ENCODE data around the gene RPL39L. TPM values are rescaled to one million over a fixed set of nuclear protein-coding genes. Genes with fewer than 3 reads are reported as not detected.
"Not testable (repeated sequence)": the region's sequence is repeated elsewhere in the genome, so short reads cannot be mapped to it uniquely, and the experiment has no call there.

RPL39L gene
- total RNA-seq (2014; rRNA removed; shearing (Covaris generic)) = 62.9 and 64.2 TPM in 2 replicates

GRCh38 chr3:187139126-187139894 lies at the start of gene RPL39L:
RPL39L (minus strand) TSS chr3:187139496; CDS start chr3:187121300, 18,196 bp downstream.
- peaks cover 6% of the 10 kb centered on the region; the same call in 1 of the 2 replicates for H3K36me3 ChIP-seq (replicated peaks; ENCODE audit: control insufficient read depth, insufficient read depth, low read length)
- DNase-seq = peak; percentile 95
- peak within 1 kb of the TSS; percentile 63 for H3K4me3 ChIP-seq (ENCODE audit: insufficient read depth, low read depth, low read length)
- no peaks in the 10 kb centered on the region for H3K27me3 ChIP-seq (ENCODE audit: control insufficient read depth, insufficient read depth, low read length)

- Histone ChIP-seq H3K4me3 (ENCODE audit: insufficient read depth, low read depth, low read length) (no peak overlapping the region), H3K36me3 (replicated peaks; ENCODE audit: control insufficient read depth, insufficient read depth, low read length) (no peaks in the 10 kb centered on the region), H3K27me3 (ENCODE audit: control insufficient read depth, insufficient read depth, low read length) (no peaks in the 10 kb centered on the region)
- no peak for DNase-seq
These were observed 49.6 kb upstream of the RPL39L start for GRCh38 chr3:187188931-187189330.

GRCh38 chr3:187186801-187187421 lies 47.6 kb upstream of the RPL39L start:
- Histone ChIP-seq H3K4me3 (ENCODE audit: insufficient read depth, low read depth, low read length) (no peak overlapping the region), H3K27me3 (ENCODE audit: control insufficient read depth, insufficient read depth, low read length) (no peaks in the 10 kb centered on the region), H3K36me3 (replicated peaks; ENCODE audit: control insufficient read depth, insufficient read depth, low read length) (no peaks in the 10 kb centered on the region)
- no peak for DNase-seq

- no peak overlapping the region for H3K4me3 ChIP-seq (ENCODE audit: insufficient read depth, low read depth, low read length)
- H3K36me3 ChIP-seq (replicated peaks; ENCODE audit: control insufficient read depth, insufficient read depth, low read length) = no peaks in the 10 kb centered on the region
- no peak for DNase-seq
- H3K27me3 ChIP-seq (ENCODE audit: control insufficient read depth, insufficient read depth, low read length) = no peaks in the 10 kb centered on the region
These were observed 47.1 kb upstream of the RPL39L start for GRCh38 chr3:187186375-187186774.

GRCh38 chr3:187185759-187186158 lies 46.5 kb upstream of the RPL39L start:
- Histone ChIP-seq H3K27me3 (ENCODE audit: control insufficient read depth, insufficient read depth, low read length) (no peaks in the 10 kb centered on the region), H3K36me3 (replicated peaks; ENCODE audit: control insufficient read depth, insufficient read depth, low read length) (no peaks in the 10 kb centered on the region), H3K4me3 (ENCODE audit: insufficient read depth, low read depth, low read length) (no peak overlapping the region)
- DNase-seq = peak; percentile 75

GRCh38 chr3:187183903-187184302 lies 44.6 kb upstream of the RPL39L start:
- no peak for DNase-seq
- no peak overlapping the region for H3K4me3 ChIP-seq (ENCODE audit: insufficient read depth, low read depth, low read length)
- H3K36me3 ChIP-seq (replicated peaks; ENCODE audit: control insufficient read depth, insufficient read depth, low read length) = no peaks in the 10 kb centered on the region
- H3K27me3 ChIP-seq (ENCODE audit: control insufficient read depth, insufficient read depth, low read length) = no peaks in the 10 kb centered on the region

- Histone ChIP-seq H3K27me3 (ENCODE audit: control insufficient read depth, insufficient read depth, low read length) (no peaks in the 10 kb centered on the region), H3K36me3 (replicated peaks; ENCODE audit: control insufficient read depth, insufficient read depth, low read length) (no peaks in the 10 kb centered on the region), H3K4me3 (ENCODE audit: insufficient read depth, low read depth, low read length) (no peak overlapping the region)
- DNase-seq = no peak
These were observed 44.0 kb upstream of the RPL39L start for GRCh38 chr3:187183210-187183862.

- Histone ChIP-seq H3K4me3 (ENCODE audit: insufficient read depth, low read depth, low read length) (no peak overlapping the region), H3K36me3 (replicated peaks; ENCODE audit: control insufficient read depth, insufficient read depth, low read length) (no peaks in the 10 kb centered on the region)
- no peak for DNase-seq
These were observed 42.3 kb upstream of the RPL39L start for GRCh38 chr3:187181454-187182170.

GRCh38 chr3:187172929-187173328 lies 33.6 kb upstream of the RPL39L start:
- no peak for DNase-seq
- H3K27me3 ChIP-seq (ENCODE audit: control insufficient read depth, insufficient read depth, low read length) = no peaks in the 10 kb centered on the region
- no peak overlapping the region for H3K4me3 ChIP-seq (ENCODE audit: insufficient read depth, low read depth, low read length)

More at GRCh38 chr3:187181454-187182170, 42.3 kb upstream of the RPL39L start:
- no peaks in the 10 kb centered on the region for H3K27me3 ChIP-seq (ENCODE audit: control insufficient read depth, insufficient read depth, low read length)

GRCh38 chr3:187170911-187171310 lies 31.6 kb upstream of the RPL39L start:
- H3K27me3 ChIP-seq (ENCODE audit: control insufficient read depth, insufficient read depth, low read length); DNase-seq; H3K4me3 ChIP-seq (ENCODE audit: insufficient read depth, low read depth, low read length): not testable (repeated sequence)
- peaks cover 18% of the 10 kb centered on the region for H3K36me3 ChIP-seq (replicated peaks; ENCODE audit: control insufficient read depth, insufficient read depth, low read length)

More at GRCh38 chr3:187172929-187173328, 33.6 kb upstream of the RPL39L start:
- H3K36me3 ChIP-seq (replicated peaks; ENCODE audit: control insufficient read depth, insufficient read depth, low read length) = peaks cover 18% of the 10 kb centered on the region

GRCh38 chr3:187169231-187169960 lies 30.1 kb upstream of the RPL39L start:
- Histone ChIP-seq H3K27me3 (ENCODE audit: control insufficient read depth, insufficient read depth, low read length) (no peaks in the 10 kb centered on the region), H3K4me3 (ENCODE audit: insufficient read depth, low read depth, low read length) (no peak overlapping the region), H3K36me3 (replicated peaks; ENCODE audit: control insufficient read depth, insufficient read depth, low read length) (peaks cover 15% of the 10 kb centered on the region)
- DNase-seq = no peak

GRCh38 chr3:187167777-187168176 lies 28.5 kb upstream of the RPL39L start:
- Histone ChIP-seq H3K4me3 (ENCODE audit: insufficient read depth, low read depth, low read length) (no peak overlapping the region), H3K27me3 (ENCODE audit: control insufficient read depth, insufficient read depth, low read length) (no peaks in the 10 kb centered on the region), H3K36me3 (replicated peaks; ENCODE audit: control insufficient read depth, insufficient read depth, low read length) (peaks cover 4% of the 10 kb centered on the region)
- DNase-seq = no peak

- no peak for DNase-seq
- Histone ChIP-seq H3K27me3 (ENCODE audit: control insufficient read depth, insufficient read depth, low read length) (no peaks in the 10 kb centered on the region), H3K36me3 (replicated peaks; ENCODE audit: control insufficient read depth, insufficient read depth, low read length) (peaks cover 3% of the 10 kb centered on the region), H3K4me3 (ENCODE audit: insufficient read depth, low read depth, low read length) (no peak overlapping the region)
These were observed 27.5 kb upstream of the RPL39L start for GRCh38 chr3:187166750-187167149.

- Histone ChIP-seq H3K36me3 (replicated peaks; ENCODE audit: control insufficient read depth, insufficient read depth, low read length) (peaks cover 3% of the 10 kb centered on the region), H3K27me3 (ENCODE audit: control insufficient read depth, insufficient read depth, low read length) (no peaks in the 10 kb centered on the region), H3K4me3 (ENCODE audit: insufficient read depth, low read depth, low read length) (no peak overlapping the region)
- peak; percentile 67 for DNase-seq
These were observed 25.8 kb upstream of the RPL39L start for GRCh38 chr3:187165144-187165543.
